Spleen (tissue), 7 donors: ENCODE results near the gene MAPK4.

Experiments used
- CTCF ChIP-seq, 11 experiments: fragments of 200-600 bp in 7 of 11; fragments of 450-650 bp in 4 of 11; sonication (generic) in 4 of 11; IDR thresholded peaks in 8 of 11; conservative IDR thresholded peaks in 3 of 11; 1 replicate in 7 of 11; 2 replicates in 4 of 11; pipeline versions ENCODE4 v1.4.0 to v1.8.0; 2016 to 2021; ENCODE audit warnings: antibody characterized with exemption in 11 of 11, inconsistent platforms in 4 of 11, mild to moderate bottlenecking in 1 of 11
- POLR2A ChIP-seq, 3 donors: fragments of 450-650 bp; IDR thresholded peaks; one replicate each; pipeline ENCODE4 v1.5.1; 2017; ENCODE audit warnings: antibody characterized with exemption in 3 of 3, mild to moderate bottlenecking in 1 of 3
- POLR2AphosphoS5 ChIP-seq, 3 donors: sonication (generic); formaldehyde crosslinking; IDR thresholded peaks; one replicate each; pipeline ENCODE4 v1.5.1; 2017; ENCODE audit warnings: antibody characterized with exemption in 3 of 3
- donor health status: DM: no; HTN: no; CAD: no; lungs with moderate emphysema.
- donor health status: DM: no; HTN: no; CAD: no.
- donor health status: DM: no; HTN: no; CAD: no.

- no peak for TF ChIP-seq CTCF (IDR thresholded peaks at IDR 0.05 in 8 of 11, conservative IDR thresholded peaks at IDR 0.05 in 3 of 11)
- TF ChIP-seq POLR2A (IDR thresholded peaks at IDR 0.05) = no peak
- no peak for TF ChIP-seq POLR2AphosphoS5 (IDR thresholded peaks at IDR 0.05)
These were observed 103.9 kb downstream of the MAPK4 start for GRCh38 chr18:50663626-50664441.
